DOHH2 (cell line): ENCODE data around the gene SLC66A2.

Source experiments
- H3F3A ChIP-seq: fragments of 200-600 bp; sonication (generic), shearing (Covaris generic); 2 replicates; pipeline ENCODE4 v1.6.0; 2016; ENCODE audit warnings: antibody characterized with exemption, mild to moderate bottlenecking; ENCODE audit not compliant: control insufficient read depth, insufficient read depth
- H3K27ac ChIP-seq: fragments of 200-600 bp; sonication (generic); 2 replicates; pipeline ENCODE4 v1.5.1; 2014; ENCODE audit warnings: low read depth, mild to moderate bottlenecking, low read length, moderate library complexity
- H3K27me3 ChIP-seq: fragments of 200-600 bp; sonication (generic); 2 replicates; pipeline ENCODE4 v1.6.1; 2014; ENCODE audit warnings: mild to moderate bottlenecking, low read length, mixed read lengths; ENCODE audit not compliant: control insufficient read depth
- H3K36me3 ChIP-seq: fragments of 200-600 bp; sonication (generic); 2 replicates; pipeline ENCODE4 v1.6.1; 2014; ENCODE audit warnings: mild to moderate bottlenecking, low read length, moderate library complexity, mixed read lengths; ENCODE audit not compliant: control insufficient read depth
- H3K4me1 ChIP-seq: fragments of 200-600 bp; sonication (generic); 2 replicates; pipeline ENCODE4 v1.6.1; 2014; ENCODE audit warnings: mild to moderate bottlenecking, low read length, mixed read lengths; ENCODE audit not compliant: control insufficient read depth
- H3K4me2 ChIP-seq: fragments of 200-600 bp; sonication (generic); 2 replicates; pipeline ENCODE4 v1.6.0; 2014; ENCODE audit warnings: mild to moderate bottlenecking, low read length, moderate library complexity
- H3K4me3 ChIP-seq: fragments of 200-600 bp; sonication (generic); 2 replicates; pipeline ENCODE4 v1.5.1; 2014; ENCODE audit warnings: mild to moderate bottlenecking, low read length, mixed read lengths
- H3K79me2 ChIP-seq: fragments of 200-600 bp; sonication (generic); 2 replicates; pipeline ENCODE4 v1.6.1; 2014; ENCODE audit warnings: mild to moderate bottlenecking, low read length, mixed read lengths; ENCODE audit not compliant: control insufficient read depth
- H3K9me2 ChIP-seq: fragments of 200-600 bp; sonication (generic); replicated peaks from 2 replicates; pipeline ENCODE4 v1.6.1; 2014; ENCODE audit warnings: mild to moderate bottlenecking, low read length, mixed read lengths; ENCODE audit not compliant: control insufficient read depth
- H3K9me3 ChIP-seq: fragments of 200-600 bp; sonication (generic); 2 replicates; pipeline ENCODE4 v1.6.1; 2014; ENCODE audit warnings: antibody characterized with exemption, low read length, mixed read lengths; ENCODE audit not compliant: control insufficient read depth, insufficient read depth
- H4K20me1 ChIP-seq: fragments of 200-600 bp; sonication (generic); 2 replicates; pipeline ENCODE4 v1.6.0; 2014; ENCODE audit warnings: low read depth, mild to moderate bottlenecking, antibody characterized with exemption, low read length, moderate library complexity; ENCODE audit not compliant: control insufficient read depth, insufficient read depth
- EZH2phosphoT487 ChIP-seq: fragments of 200-600 bp; sonication (generic); IDR thresholded peaks from 2 replicates; pipeline ENCODE4 v1.6.1; 2017; ENCODE audit warnings: borderline replicate concordance, mild to moderate bottlenecking, antibody characterized with exemption, low read length, moderate library complexity, mixed read lengths
- TF ChIP-seq, protein P1 (sequence below): fragments of 200-600 bp; sonication (generic); IDR thresholded peaks from one replicate; pipeline ENCODE4 v1.5.1; 2014; ENCODE audit warnings: antibody characterized with exemption, mild to moderate bottlenecking, low read depth, low read length; ENCODE audit not compliant: poor library complexity, severe bottlenecking

The SLC66A2 gene

DNA sequence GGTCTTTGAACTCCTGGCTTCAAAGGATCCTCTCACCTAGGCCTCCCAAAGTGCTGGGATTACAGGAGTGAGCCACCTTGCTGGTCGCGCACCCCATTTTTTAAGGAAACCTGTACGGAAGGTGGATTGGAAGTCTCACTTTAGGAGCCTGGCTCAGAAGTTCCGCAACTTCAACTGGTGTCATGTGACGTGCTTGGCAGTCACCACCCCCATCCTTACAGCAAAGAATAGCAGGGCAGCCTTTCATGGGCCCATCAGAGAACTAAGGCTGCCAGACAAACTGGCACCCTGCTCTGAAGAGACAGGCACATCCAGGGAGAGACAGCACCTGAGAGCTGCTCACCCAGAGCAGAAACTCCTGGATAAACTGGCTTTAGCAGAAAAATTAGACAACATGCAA lies 3.3 kb upstream of the SLC66A2 start:
- H3K4me1 ChIP-seq: peaks cover 26% of the 10 kb centered on the region
- peaks cover 5% of the 10 kb centered on the region for H3F3A ChIP-seq
- TF ChIP-seq, protein P1, sequence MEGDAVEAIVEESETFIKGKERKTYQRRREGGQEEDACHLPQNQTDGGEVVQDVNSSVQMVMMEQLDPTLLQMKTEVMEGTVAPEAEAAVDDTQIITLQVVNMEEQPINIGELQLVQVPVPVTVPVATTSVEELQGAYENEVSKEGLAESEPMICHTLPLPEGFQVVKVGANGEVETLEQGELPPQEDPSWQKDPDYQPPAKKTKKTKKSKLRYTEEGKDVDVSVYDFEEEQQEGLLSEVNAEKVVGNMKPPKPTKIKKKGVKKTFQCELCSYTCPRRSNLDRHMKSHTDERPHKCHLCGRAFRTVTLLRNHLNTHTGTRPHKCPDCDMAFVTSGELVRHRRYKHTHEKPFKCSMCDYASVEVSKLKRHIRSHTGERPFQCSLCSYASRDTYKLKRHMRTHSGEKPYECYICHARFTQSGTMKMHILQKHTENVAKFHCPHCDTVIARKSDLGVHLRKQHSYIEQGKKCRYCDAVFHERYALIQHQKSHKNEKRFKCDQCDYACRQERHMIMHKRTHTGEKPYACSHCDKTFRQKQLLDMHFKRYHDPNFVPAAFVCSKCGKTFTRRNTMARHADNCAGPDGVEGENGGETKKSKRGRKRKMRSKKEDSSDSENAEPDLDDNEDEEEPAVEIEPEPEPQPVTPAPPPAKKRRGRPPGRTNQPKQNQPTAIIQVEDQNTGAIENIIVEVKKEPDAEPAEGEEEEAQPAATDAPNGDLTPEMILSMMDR: no peak
- H3K9me3 ChIP-seq: no peaks in the 10 kb centered on the region
- peaks cover 4% of the 10 kb centered on the region for H3K36me3 ChIP-seq
- H3K4me3 ChIP-seq: no peak overlapping the region
- H3K79me2 ChIP-seq: peaks cover 13% of the 10 kb centered on the region
- no peak overlapping the region for H3K4me2 ChIP-seq
- H4K20me1 ChIP-seq: peaks cover 3% of the 10 kb centered on the region; the same call in 1 of the 2 replicates
- no peak overlapping the region for H3K27ac ChIP-seq
- no peaks in the 10 kb centered on the region for H3K9me2 ChIP-seq
- H3K27me3 ChIP-seq: peaks cover 6% of the 10 kb centered on the region

DNA sequence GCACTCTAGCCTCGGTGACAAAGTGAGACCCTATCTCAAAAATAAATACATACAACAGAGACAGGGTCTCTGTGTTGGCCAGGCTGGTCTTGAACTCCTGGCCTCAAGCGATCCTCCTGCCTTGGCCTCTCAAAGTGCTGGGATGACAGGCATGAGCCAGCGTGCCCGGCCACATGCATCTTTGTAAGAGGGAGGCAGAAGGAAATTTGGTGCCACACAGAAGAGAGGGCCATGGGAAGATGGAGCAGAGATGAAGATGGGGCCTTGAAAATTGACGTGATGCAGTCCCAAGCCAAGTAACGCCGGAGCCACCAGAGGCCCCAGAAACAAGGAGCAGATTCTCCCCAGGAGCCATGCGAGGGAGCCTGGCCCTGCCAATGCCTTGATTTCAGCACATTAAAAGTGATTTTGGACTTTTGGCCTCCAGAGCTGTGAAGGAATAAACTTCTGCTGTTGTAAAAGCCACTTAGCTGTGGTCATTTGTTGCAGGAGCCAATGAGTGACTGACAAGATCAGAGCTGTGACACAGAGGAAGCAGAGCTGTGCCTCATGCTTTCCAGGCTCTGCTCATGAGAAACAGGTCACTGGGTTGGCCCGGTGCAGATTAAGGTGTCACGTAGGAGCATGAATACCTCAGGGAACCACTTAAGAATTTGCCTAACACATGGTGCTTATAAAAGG lies 2.7 kb upstream of the SLC66A2 start:
- no peak overlapping the region for H3K27ac ChIP-seq
- peaks cover 7% of the 10 kb centered on the region for H3K36me3 ChIP-seq
- H3K9me3 ChIP-seq: no peaks in the 10 kb centered on the region
- no peak overlapping the region for H3K4me3 ChIP-seq
- H3K9me2 ChIP-seq: no peaks in the 10 kb centered on the region
- no peak overlapping the region for H3K4me2 ChIP-seq
- peaks cover 19% of the 10 kb centered on the region for H3K79me2 ChIP-seq
- peaks cover 11% of the 10 kb centered on the region for H3F3A ChIP-seq
- H4K20me1 ChIP-seq: peaks cover 5% of the 10 kb centered on the region
- H3K4me1 ChIP-seq: peaks cover 28% of the 10 kb centered on the region
- no peak for TF ChIP-seq EZH2phosphoT487
- TF ChIP-seq, protein P1: no peak
- peaks cover 6% of the 10 kb centered on the region for H3K27me3 ChIP-seq

DNA sequence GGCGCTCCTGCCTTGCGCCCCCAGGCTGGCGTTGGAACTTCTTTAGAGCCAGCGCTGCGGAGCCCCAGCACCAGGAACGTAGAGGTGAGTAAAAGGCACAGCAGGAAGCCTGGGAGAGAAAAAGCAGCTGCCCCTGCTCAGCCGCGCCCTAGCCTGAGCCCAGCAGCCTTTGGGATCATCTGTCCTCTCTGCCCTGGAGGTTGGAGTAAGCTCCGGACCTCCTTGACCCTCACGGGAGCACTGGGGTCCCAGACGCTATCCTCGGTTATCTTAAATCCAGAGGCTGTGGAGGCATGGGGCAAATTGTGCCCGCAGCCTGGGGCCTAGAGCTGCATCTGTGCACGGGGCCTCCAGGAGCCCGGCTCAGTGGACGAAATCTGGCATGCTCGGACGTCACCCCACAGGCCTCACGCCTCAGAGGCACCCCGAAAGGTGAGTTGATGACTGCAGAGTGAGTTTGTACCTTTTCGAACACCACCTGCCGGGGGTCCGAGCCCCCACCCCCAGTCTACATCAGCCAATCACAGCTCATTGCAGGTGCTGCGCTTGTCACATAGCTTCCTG lies 1.6 kb upstream of the SLC66A2 start:
- no peak overlapping the region for H3K4me3 ChIP-seq
- no peak overlapping the region for H3K27ac ChIP-seq
- no peaks in the 10 kb centered on the region for H3K9me2 ChIP-seq
- peaks cover 12% of the 10 kb centered on the region for H3F3A ChIP-seq
- H3K4me1 ChIP-seq: peaks cover 38% of the 10 kb centered on the region
- H3K36me3 ChIP-seq: peaks cover 17% of the 10 kb centered on the region
- peaks cover 16% of the 10 kb centered on the region for H4K20me1 ChIP-seq
- H3K9me3 ChIP-seq: no peaks in the 10 kb centered on the region
- no peak overlapping the region for H3K4me2 ChIP-seq
- H3K79me2 ChIP-seq: peaks cover 29% of the 10 kb centered on the region
- H3K27me3 ChIP-seq: peaks cover 6% of the 10 kb centered on the region
- TF ChIP-seq, protein P1: no peak
- no peak for TF ChIP-seq EZH2phosphoT487
